ENCODE data around the gene FH. TPM values are rescaled to one million over a fixed set of nuclear protein-coding genes. Genes with fewer than 3 reads are reported as not detected.

The FH gene
- total and polyA plus RNA-seq, 10 of the 15 experiments (the other 5 are each of a cell fraction or from before 2014, with no cell fraction given), result 44.7 to 124 (median 76.2) TPM

- Histone ChIP-seq H3K9me3 (replicated peaks; ENCODE audit: control insufficient read depth, insufficient read depth, low read length) (no peaks in the 10 kb centered on the region), H3K4me1 (ENCODE audit: control insufficient read depth, insufficient read depth, low read length) (no peaks in the 10 kb centered on the region), H3K9ac (ENCODE audit: control insufficient read depth, insufficient read depth, low read length) (no peak overlapping the region), H3K36me3 (ENCODE audit: control insufficient read depth in 2 of 2, insufficient read depth in 2 of 2, low read length in 1 of 2) (no peaks in the 10 kb centered on the region), H3K79me2 (ENCODE audit: control insufficient read depth, insufficient read depth, low read length) (no peaks in the 10 kb centered on the region), H3K27ac (ENCODE audit: control insufficient read depth, insufficient read depth) (no peak overlapping the region), H3K4me3 (no peak overlapping the region), H4K20me1 (ENCODE audit: control insufficient read depth, insufficient read depth) (no peaks in the 10 kb centered on the region), H2AFZ (ENCODE audit: control insufficient read depth, low read depth, low read length) (no peak overlapping the region), H3K27me3 (replicated peaks in 1 of 2; ENCODE audit: control insufficient read depth in 2 of 2, insufficient read depth in 2 of 2, low read length in 1 of 2) (no peaks in the 10 kb centered on the region), H3K4me2 (ENCODE audit: control insufficient read depth, insufficient read depth) (no peak overlapping the region)
- in situ Hi-C loops (cut with MboI), result no loop called here
- ChIA-PET CTCF (interaction anchor here (0.6 kb wide), 1 partner anchor 31 kb away, joined by 3 read pairs; no protein-coding TSS in a partner anchor), RAD21 (ENCODE audit: unreplicated experiment) (no interaction called here), POLR2A (no interaction called here), SMC1A (ENCODE audit: uncharacterized antibody, unreplicated experiment) (no interaction called here)
- TF ChIP-seq FOXK2 (IDR thresholded peaks at IDR 0.05), result no peak
- TF ChIP-seq, protein P1, sequence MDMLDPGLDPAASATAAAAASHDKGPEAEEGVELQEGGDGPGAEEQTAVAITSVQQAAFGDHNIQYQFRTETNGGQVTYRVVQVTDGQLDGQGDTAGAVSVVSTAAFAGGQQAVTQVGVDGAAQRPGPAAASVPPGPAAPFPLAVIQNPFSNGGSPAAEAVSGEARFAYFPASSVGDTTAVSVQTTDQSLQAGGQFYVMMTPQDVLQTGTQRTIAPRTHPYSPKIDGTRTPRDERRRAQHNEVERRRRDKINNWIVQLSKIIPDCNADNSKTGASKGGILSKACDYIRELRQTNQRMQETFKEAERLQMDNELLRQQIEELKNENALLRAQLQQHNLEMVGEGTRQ (IDR thresholded peaks at IDR 0.05; ENCODE audit: borderline replicate concordance, low read depth, low read length), result no peak
- TF ChIP-seq SMARCA5 (IDR thresholded peaks at IDR 0.05), result no peak
- TF ChIP-seq, protein P2, sequence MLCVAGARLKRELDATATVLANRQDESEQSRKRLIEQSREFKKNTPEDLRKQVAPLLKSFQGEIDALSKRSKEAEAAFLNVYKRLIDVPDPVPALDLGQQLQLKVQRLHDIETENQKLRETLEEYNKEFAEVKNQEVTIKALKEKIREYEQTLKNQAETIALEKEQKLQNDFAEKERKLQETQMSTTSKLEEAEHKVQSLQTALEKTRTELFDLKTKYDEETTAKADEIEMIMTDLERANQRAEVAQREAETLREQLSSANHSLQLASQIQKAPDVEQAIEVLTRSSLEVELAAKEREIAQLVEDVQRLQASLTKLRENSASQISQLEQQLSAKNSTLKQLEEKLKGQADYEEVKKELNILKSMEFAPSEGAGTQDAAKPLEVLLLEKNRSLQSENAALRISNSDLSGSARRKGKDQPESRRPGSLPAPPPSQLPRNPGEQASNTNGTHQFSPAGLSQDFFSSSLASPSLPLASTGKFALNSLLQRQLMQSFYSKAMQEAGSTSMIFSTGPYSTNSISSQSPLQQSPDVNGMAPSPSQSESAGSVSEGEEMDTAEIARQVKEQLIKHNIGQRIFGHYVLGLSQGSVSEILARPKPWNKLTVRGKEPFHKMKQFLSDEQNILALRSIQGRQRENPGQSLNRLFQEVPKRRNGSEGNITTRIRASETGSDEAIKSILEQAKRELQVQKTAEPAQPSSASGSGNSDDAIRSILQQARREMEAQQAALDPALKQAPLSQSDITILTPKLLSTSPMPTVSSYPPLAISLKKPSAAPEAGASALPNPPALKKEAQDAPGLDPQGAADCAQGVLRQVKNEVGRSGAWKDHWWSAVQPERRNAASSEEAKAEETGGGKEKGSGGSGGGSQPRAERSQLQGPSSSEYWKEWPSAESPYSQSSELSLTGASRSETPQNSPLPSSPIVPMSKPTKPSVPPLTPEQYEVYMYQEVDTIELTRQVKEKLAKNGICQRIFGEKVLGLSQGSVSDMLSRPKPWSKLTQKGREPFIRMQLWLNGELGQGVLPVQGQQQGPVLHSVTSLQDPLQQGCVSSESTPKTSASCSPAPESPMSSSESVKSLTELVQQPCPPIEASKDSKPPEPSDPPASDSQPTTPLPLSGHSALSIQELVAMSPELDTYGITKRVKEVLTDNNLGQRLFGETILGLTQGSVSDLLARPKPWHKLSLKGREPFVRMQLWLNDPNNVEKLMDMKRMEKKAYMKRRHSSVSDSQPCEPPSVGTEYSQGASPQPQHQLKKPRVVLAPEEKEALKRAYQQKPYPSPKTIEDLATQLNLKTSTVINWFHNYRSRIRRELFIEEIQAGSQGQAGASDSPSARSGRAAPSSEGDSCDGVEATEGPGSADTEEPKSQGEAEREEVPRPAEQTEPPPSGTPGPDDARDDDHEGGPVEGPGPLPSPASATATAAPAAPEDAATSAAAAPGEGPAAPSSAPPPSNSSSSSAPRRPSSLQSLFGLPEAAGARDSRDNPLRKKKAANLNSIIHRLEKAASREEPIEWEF (IDR thresholded peaks at IDR 0.05; ENCODE audit: insufficient replicate concordance, low read depth, low read length), result no peak
- no peak for ATAC-seq
- 44% methylated on average over 4 of the region's 4 CpGs for WGBS (ENCODE audit: insufficient coverage, insufficient replicate concordance, low lambda C conversion rate, missing lambda C conversion rate)
- no TSS peak for BruUV-seq (replicated peaks)
- FAIRE-seq, result no peak
- intact Hi-C loops (cut with micrococcal nuclease; ENCODE audit: unreplicated experiment), result no loop called here
- DNase-seq (ENCODE audit: low read depth, low spot score), result no peak
Observed at GRCh38 chr1:241451956-241452355, 67.6 kb downstream of the FH start.

Other genes with a start within 250 kb of the FH start
- gene RGS7, start 162.6 kb downstream of the FH start, total RNA-seq (2014; rRNA removed), result not detected in 2 replicates
- not detected in 2 replicates for gene RGS7, start 162.6 kb downstream of the FH start, total RNA-seq (2014; rRNA removed; fragmentation: Illumina TruSeq; extraction: Trizol)
- not detected in 2 replicates for gene RGS7, start 162.6 kb downstream of the FH start, total RNA-seq (2021)
- 0.04 TPM in 1 of 2 replicates, not detected in the other for gene RGS7, start 162.6 kb downstream of the FH start, polyA plus RNA-seq (2011; rRNA removed)
- gene RGS7, start 162.6 kb downstream of the FH start, polyA plus RNA-seq (2014; fragmentation: Illumina TruSeq; extraction: Trizol), result not detected in 2 replicates
- gene RGS7, start 162.6 kb downstream of the FH start, polyA plus RNA-seq (2014; fragmentation: Nextera tagmentation; extraction: Ambion mirVana), result not detected
- gene RGS7, start 162.6 kb downstream of the FH start, polyA plus RNA-seq (2014; rRNA removed), result not detected in 2 replicates
- not detected for gene RGS7, start 162.6 kb downstream of the FH start, polyA plus RNA-seq (2016; fragmentation: Nextera tagmentation; extraction: Ambion mirVana)
- 1.6 and 2.8 TPM in 2 replicates for gene KMO, start 12.6 kb upstream of the FH start, total RNA-seq (2014; rRNA removed)
- gene KMO, start 12.6 kb upstream of the FH start, total RNA-seq (2014; rRNA removed; fragmentation: Illumina TruSeq; extraction: Trizol), result 1.1 and 1.5 TPM in 2 replicates
- gene KMO, start 12.6 kb upstream of the FH start, total RNA-seq (2021), result 1.2 and 2.4 TPM in 2 replicates
- 0.50 and 0.68 TPM in 2 replicates for gene KMO, start 12.6 kb upstream of the FH start, polyA plus RNA-seq (2011; rRNA removed)
- 1.9 and 3.0 TPM in 2 replicates for gene KMO, start 12.6 kb upstream of the FH start, polyA plus RNA-seq (2014; fragmentation: Illumina TruSeq; extraction: Trizol)
- gene KMO, start 12.6 kb upstream of the FH start, polyA plus RNA-seq (2014; fragmentation: Nextera tagmentation; extraction: Ambion mirVana), result 1 to 10 TPM; 4.4 to 5.9 TPM
- gene KMO, start 12.6 kb upstream of the FH start, polyA plus RNA-seq (2014; rRNA removed), result 1.3 and 2.7 TPM in 2 replicates
- 1 to 10 TPM; 1.4 to 2.2 TPM for gene KMO, start 12.6 kb upstream of the FH start, polyA plus RNA-seq (2016; fragmentation: Nextera tagmentation; extraction: Ambion mirVana)
- gene CHML, start 120.6 kb upstream of the FH start, total RNA-seq (2014; rRNA removed), result 9.6 TPM in 2 replicates
- gene CHML, start 120.6 kb upstream of the FH start, total RNA-seq (2014; rRNA removed; fragmentation: Illumina TruSeq; extraction: Trizol), result 13.5 and 13.8 TPM in 2 replicates
- 12.4 and 15.5 TPM in 2 replicates for gene CHML, start 120.6 kb upstream of the FH start, total RNA-seq (2021)
- 2.8 and 4.0 TPM in 2 replicates for gene CHML, start 120.6 kb upstream of the FH start, polyA plus RNA-seq (2011; rRNA removed)
- 9.8 and 11.6 TPM in 2 replicates for gene CHML, start 120.6 kb upstream of the FH start, polyA plus RNA-seq (2014; fragmentation: Illumina TruSeq; extraction: Trizol)
- gene CHML, start 120.6 kb upstream of the FH start, polyA plus RNA-seq (2014; fragmentation: Nextera tagmentation; extraction: Ambion mirVana), result 1 to 10 TPM; 2.0 to 2.4 TPM
- gene CHML, start 120.6 kb upstream of the FH start, polyA plus RNA-seq (2014; rRNA removed), result 5.3 and 5.4 TPM in 2 replicates
- 1 to 10 TPM; 2.8 to 6.6 TPM for gene CHML, start 120.6 kb upstream of the FH start, polyA plus RNA-seq (2016; fragmentation: Nextera tagmentation; extraction: Ambion mirVana)
- 9.6 and 12.0 TPM in 2 replicates for gene OPN3, start 120.6 kb upstream of the FH start, total RNA-seq (2014; rRNA removed)
- gene OPN3, start 120.6 kb upstream of the FH start, total RNA-seq (2014; rRNA removed; fragmentation: Illumina TruSeq; extraction: Trizol), result 8.8 and 9.3 TPM in 2 replicates
- 7.6 and 8.3 TPM in 2 replicates for gene OPN3, start 120.6 kb upstream of the FH start, total RNA-seq (2021)
- gene OPN3, start 120.6 kb upstream of the FH start, polyA plus RNA-seq (2011; rRNA removed), result 0.26 and 0.78 TPM in 2 replicates
- 9.3 and 15.1 TPM in 2 replicates for gene OPN3, start 120.6 kb upstream of the FH start, polyA plus RNA-seq (2014; fragmentation: Illumina TruSeq; extraction: Trizol)
- 1 to 10 TPM; 1.3 to 3.9 TPM for gene OPN3, start 120.6 kb upstream of the FH start, polyA plus RNA-seq (2014; fragmentation: Nextera tagmentation; extraction: Ambion mirVana)
- gene OPN3, start 120.6 kb upstream of the FH start, polyA plus RNA-seq (2014; rRNA removed), result 7.2 and 7.4 TPM in 2 replicates
- 10 to 100 TPM in 1 of 2 experiments, 1 to 10 TPM in 1; 5.2 to 12.2 TPM for gene OPN3, start 120.6 kb upstream of the FH start, polyA plus RNA-seq (2016; fragmentation: Nextera tagmentation; extraction: Ambion mirVana)
- not detected in 2 replicates for gene WDR64, start 132.5 kb upstream of the FH start, total RNA-seq (2014; rRNA removed)
- gene WDR64, start 132.5 kb upstream of the FH start, total RNA-seq (2014; rRNA removed; fragmentation: Illumina TruSeq; extraction: Trizol), result not detected in 2 replicates
- not detected in 2 replicates for gene WDR64, start 132.5 kb upstream of the FH start, total RNA-seq (2021)
- not detected in 2 replicates for gene WDR64, start 132.5 kb upstream of the FH start, polyA plus RNA-seq (2011; rRNA removed)
- 0.01 TPM in 1 of 2 replicates, not detected in the other for gene WDR64, start 132.5 kb upstream of the FH start, polyA plus RNA-seq (2014; fragmentation: Illumina TruSeq; extraction: Trizol)
- gene WDR64, start 132.5 kb upstream of the FH start, polyA plus RNA-seq (2014; fragmentation: Nextera tagmentation; extraction: Ambion mirVana), result not detected
- not detected in 2 replicates for gene WDR64, start 132.5 kb upstream of the FH start, polyA plus RNA-seq (2014; rRNA removed)
- gene WDR64, start 132.5 kb upstream of the FH start, polyA plus RNA-seq (2016; fragmentation: Nextera tagmentation; extraction: Ambion mirVana), result not detected